GM18498 (cell line): ENCODE data around the gene ITGB1BP1.

Source experiments
- ATAC-seq: cut with Tn5 transposase; IDR thresholded peaks from one replicate; pipeline ENCODE4 v1.9.1; 2021; ENCODE audit warnings: mild to moderate bottlenecking, moderate library complexity; ENCODE audit not compliant: unreplicated experiment

Gene ITGB1BP1, protein sequence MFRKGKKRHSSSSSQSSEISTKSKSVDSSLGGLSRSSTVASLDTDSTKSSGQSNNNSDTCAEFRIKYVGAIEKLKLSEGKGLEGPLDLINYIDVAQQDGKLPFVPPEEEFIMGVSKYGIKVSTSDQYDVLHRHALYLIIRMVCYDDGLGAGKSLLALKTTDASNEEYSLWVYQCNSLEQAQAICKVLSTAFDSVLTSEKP

DNA sequence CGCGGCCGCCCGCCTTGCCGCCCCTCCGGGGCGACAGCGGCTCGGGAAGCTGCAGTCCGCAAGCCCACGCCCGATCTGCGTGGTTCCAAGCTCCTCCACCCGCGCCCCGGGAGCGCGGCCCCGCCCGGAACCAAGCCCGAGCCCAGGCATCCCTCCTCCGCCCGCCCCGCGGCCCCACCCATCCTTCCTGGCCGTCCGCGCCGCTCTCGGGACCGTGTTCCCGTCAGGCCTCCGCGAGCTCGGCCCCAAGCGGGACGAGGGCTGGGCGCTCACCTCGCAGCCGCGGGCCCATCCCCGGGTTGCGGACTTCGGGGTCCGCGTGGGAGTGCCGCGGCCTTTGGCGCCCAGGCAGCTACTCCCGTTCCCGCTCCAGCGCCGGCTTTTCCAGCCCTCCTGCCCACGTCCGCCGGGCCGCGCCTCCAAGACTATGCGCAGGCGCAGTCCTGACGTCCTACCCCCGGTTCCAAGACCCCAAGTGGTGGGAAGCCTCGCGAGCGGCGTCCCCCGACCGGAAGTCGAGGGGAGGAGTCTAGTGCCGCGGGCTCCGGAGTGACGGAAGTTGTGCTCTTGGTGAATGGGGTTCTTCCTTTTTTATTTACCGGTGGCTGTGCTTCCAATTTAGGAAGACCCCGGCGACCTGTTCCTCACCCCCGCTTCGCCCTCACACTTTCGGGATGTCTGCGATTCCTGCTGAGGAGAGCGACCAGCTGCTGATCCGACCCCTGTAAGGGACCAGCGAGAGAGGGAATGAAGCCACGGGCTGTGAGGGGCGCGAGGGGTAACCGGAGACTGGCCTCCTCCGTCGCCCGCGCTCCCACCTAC is at the start of gene ITGB1BP1, which contains the start of gene CPSF3:
ITGB1BP1 (minus strand) TSS at position 429 of the 822 bp plus-strand sequence. CDS start 4,831 bp downstream, outside the sequence.
CPSF3 (plus strand) TSS at position 555 of the 822 bp plus-strand sequence; CDS start at position 675, 120 bp downstream.
- ATAC-seq: peak; percentile 81

DNA sequence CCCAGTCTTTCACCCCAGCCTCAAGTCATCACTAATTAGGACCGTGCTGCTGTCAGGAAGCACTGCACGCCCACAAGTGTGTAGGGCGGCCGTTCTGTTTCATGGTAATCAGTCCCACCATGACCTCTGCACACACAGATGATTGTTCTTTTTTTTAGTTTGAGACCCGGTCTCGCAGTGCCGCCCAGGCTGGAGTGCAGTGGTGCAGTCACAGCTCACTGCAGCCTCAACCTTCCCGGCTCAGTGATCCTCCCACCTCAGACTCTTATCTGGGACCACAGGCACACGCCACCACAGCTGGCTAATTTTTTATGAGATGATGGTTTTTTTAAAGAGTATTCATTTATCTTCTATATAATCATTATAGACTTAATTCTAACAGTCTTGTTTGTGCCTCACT is 49.2 kb upstream of the ITGB1BP1 start:
- no peak for ATAC-seq

DNA sequence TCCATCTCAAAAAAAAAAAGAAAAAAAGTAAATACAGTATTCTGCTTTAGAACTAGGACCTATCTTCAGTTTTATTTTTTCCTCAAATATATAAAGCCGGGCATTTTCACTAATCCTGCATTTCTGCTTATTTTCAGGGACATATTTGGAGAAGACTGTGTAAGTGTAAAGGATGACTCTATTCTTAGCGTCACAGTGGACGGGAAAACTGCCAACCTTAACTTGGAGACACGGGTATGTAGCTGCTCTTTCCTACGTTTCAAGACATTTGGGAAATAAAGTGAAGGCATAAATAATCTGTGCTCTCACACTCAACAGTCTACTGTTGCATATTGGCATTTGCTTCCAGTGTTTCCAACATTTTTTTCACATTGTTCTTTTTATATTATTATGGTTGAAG is 47.9 kb upstream of the ITGB1BP1 start:
- ATAC-seq: no peak

DNA sequence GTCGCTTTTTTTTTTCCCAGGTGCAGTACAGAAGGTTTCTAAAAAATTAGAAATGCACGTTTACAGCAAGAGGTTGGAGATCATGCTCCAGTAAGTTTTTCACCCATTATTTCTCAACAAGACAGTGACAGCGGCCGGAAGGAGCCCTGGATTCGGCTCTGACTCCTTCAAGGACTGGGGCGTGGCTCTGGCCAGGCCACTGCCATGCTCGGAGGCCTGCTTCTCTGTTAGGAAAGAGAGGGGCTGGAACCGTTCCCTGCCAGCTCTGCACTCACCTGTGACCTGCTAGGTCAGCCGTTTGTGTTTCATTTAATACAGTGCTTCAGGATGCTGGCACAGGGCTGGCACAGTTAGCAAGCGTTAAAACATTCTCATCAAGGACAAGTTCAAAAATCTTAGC is 44.4 kb upstream of the ITGB1BP1 start:
- no peak for ATAC-seq

DNA sequence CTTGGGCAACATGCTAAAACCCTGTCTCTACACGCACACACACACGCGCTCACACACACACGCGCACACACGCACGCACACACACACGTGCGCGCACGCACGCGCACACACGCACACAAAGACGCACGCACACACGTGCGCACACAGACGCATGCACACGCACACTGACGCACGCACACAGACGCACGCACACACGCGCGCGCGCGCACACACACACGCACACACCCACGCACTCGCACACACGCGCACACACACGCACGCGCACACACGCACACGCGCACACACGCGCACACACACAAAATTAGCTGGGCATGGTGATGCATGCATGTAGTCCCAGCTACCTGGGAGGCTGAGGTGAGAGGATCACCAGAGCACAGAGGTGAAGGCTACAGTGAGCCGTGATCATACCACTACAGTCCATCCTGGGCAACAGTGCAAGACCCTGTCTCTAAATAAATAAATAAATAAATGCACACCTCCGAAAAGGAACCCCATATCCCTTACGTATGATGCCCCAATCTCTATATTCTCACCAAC is 42.9 kb upstream of the ITGB1BP1 start:
- no peak for ATAC-seq

DNA sequence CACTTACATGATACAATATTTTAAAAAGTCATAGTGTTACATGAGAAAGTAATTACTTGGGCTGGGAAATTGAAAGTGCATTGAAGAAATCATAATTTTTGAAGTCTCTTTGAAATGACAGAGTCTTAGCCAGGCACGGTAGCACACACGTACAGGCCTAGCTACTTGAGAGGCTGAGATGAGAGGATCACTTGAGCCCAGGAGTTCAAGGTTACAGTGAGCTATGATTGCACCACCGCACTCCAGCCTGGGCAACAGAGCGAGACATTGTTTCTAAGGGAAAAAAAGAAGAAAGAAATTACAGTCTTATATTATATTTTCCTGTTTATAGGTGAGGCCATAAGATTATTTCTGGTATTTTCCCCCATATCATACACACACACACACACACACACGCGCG is 41.8 kb upstream of the ITGB1BP1 start:
- no peak for ATAC-seq

DNA sequence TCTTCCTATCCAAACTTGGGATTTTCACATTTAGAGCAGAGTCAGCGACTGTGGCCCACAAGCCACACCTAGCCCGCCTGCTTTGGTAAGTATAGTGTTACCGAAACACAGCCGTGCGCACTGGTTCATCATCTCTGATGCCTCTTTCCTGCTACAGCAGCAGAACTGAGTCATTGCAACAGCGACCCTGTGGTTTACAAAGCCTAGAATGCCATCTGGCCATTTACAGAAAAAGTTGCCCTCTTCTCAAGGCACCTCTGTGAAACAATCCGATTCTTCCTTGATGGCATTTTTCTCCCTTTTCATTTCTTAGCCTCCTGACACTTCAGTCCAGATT is 40.3 kb upstream of the ITGB1BP1 start:
- ATAC-seq: no peak

DNA sequence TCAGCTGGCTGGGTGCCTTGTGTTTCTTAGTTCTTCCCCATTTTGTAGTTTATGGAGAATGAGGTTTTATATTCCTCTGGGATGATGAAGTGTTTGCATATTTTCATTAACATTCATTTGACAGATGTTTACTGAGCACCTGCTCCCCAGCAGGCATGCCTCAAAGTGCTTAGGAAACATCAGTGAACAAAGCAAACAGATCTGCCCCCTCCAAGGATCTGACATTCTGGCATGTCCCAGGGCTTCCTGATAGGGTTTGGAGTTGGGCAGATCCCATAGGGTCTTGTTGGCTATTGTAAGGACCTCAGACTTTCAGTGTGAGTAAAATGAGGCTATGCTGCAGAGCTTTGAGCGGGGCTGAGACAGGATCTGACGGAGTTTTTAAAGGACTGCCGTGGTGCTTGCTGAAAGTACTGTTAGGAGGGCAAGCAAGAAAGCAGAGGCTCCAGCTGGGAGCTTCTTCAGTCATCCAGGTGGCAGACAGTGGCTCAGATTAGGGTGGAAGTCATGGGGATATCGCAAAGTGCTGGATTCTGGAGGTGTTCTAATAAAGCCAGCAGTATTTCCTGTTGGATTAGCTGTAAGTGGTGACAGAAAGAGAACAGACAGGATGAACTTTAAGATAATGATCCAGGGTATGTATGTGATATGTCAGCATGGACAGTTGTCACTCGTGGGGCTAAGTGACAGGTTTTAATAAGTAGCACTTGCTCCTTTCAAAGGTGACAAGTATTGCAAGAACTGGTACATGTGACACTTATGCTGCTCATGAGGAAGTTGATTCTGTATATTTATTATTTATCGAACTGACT is 39.8 kb upstream of the ITGB1BP1 start:
- ATAC-seq: no peak

DNA sequence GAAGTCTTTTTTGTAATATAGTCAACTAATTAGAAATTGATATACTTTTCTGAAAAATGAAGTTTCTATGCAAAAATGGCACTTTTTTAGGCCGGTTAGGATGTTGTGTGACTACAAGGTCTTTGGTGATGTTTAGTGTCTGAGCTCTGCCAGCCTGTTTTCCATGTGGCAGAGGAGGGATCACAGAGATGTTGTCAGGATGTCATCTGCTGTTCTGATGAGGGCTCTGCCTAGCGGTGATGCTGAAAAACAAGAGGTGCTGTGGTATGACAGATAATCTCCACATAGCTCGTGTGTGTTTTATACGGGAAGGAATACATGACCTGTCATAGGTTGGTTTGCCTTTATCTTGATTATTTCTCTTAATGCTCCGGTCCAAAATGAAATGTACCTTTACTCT is 39.0 kb upstream of the ITGB1BP1 start:
- ATAC-seq: no peak

DNA sequence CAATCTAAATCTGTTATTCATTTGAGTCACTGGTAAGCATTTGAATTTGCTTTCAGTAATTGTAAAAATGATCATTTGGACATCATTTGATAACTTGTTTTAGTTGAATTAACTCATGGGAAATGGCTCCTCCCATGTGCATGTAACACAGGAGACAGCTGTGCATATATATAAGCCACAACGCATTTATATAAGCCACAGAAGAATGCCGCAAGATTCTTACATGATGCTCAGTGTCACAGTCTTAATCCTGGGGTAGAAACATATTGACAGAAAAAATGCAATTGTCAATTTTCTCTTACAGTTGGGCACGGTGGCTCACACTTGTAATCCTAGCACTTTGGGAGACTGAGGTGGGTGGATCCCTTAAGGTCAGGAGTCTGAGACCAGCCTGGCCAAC is 37.8 kb upstream of the ITGB1BP1 start:
- no peak for ATAC-seq

DNA sequence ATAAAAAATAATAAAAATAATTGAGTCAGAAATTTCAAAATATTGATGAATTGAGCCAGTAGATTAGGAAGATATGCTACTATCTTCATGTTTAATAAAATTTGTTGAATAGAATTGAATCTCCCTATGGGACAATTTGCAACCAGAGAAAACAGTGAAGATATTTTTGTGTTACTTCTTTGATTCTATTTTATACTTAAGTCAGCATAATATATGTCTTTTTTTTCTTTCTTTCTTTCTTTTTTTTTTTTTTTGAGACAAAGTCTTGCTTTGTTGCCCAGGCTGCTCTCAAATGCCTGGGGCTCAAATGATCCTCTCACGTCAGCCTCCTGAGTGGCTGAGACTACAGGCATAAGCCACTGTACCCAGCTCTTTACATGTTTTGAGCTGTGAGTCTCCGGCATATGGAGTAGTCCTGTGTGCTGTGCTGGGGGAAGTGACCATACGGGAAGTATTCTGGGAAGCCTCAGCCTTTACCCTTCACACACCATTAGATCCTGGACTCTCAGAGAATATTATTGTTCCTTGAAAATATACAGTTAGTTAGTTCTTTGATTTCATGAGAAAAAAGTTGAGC is 37.2 kb upstream of the ITGB1BP1 start:
- ATAC-seq: no peak

DNA sequence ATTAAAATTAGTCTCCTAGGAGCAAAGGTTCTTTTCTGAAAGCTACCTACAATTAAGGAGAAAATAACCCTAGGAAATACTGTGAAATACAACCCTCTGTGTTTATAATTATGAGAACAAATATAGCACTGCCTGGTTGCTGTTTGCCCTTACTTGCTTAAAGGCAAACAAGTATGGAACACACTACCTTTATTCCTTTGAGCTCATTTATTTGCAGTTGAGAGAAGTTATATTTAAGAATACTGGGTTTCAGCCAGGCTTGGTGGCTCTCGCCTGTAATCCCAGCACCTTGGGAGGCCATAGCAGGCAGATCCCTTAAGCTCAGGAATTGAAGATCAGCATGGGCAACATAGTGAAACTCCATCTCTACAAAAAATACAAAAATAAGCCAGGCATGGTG is 27.9 kb upstream of the ITGB1BP1 start:
- no peak for ATAC-seq

DNA sequence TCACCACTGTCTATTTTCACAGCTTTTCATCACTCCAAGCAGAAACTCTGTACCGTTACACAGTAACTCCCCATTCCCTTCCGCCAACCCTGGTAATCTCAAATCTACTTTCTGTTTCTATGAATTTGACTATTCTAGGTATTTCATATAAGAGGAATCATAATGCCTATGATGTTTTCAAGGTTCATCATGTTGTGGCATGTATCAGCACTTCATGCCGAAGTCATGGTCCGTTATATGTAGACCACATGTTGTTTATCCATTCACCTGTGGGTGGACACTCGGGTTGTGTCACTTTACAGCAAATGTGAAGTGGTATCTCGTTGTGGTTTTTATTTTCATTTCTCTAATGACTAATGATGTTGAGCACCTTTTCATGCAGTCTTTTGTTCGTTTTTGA is 21.8 kb upstream of the ITGB1BP1 start:
- ATAC-seq: no peak

DNA sequence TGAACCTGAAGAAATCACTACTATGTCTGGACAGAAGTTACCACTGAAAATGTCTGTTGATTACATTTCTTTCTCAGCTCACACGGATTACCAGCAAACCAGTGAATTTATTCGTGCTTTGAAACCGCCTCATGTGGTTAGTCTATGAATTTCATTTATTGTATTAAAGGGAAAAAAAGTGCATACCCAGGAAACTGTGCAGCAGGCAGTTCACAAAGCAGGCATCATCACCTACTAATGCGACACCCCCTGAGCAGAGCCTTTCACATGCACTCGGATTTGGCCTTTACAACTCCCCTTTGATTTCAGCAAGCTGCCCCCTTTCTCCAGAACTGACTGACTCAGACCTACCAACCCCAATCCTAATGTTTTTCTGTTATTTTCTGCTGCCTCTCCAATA is 20.2 kb upstream of the ITGB1BP1 start:
- ATAC-seq: no peak

DNA sequence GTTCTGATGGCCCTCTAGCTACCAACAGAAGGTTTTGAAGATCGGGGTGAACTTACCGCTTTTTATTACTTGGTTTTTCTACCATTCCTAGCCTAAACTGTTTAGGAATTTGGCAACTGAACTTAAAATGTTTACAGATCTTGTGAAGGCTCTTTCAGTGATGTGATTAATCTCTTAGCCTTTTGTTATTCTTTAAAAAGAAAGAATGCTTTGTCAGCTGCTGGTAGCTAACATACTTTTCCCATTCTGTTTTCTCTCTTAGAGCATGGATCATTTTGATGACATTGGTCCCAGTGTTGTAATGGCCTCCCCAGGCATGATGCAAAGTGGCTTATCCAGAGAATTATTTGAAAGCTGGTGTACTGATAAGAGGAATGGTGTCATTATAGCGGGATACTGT is 18.2 kb upstream of the ITGB1BP1 start:
- ATAC-seq: no peak

DNA sequence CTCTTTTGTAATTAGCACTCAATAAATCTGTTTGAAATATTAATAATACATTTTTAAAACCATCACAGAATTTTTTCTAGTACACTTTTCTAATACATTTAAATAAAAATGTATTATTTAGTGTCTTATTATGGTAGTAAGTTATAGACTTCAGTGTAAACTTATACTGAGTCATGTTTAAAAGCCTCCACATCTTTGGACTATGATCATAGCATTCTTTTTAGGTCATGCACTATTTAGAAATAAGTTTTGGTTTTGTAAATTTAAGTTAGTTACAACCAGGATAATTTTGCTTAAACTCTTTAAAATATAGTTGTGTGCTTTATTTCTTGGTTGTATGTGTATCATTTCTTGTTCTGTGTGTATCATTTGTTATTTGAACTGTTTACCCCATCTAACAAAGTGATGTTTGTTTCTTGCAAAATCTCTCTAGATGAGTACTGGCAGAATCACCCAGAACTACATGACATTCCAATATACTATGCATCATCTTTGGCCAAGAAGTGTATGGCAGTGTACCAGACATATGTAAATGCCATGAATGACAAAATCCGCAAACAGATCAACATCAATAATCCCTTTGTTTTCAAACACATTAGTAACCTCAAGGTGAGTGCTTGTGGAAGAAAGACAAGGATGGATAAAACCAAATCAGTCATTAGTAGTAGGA is 16.9 kb upstream of the ITGB1BP1 start:
- no peak for ATAC-seq

DNA sequence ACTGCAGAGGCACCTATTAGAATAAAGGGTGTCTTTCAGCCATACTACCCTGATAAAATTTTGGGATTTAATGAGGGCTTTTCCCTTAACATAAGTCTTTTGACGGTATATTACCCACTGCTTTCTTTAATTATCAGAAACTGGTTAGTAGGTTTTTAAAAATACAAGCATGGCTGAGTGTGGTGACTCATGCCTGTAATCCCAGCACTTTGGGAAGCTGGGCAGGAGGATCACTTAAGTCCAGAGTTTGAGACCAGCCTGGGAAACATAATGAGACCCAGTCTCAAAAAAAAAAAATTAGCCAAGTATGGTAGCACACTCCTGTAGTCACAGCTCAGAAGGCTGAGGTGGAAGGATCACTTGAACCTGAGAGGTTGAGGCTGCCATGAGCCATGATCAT is 16.2 kb upstream of the ITGB1BP1 start:
- ATAC-seq: no peak

DNA sequence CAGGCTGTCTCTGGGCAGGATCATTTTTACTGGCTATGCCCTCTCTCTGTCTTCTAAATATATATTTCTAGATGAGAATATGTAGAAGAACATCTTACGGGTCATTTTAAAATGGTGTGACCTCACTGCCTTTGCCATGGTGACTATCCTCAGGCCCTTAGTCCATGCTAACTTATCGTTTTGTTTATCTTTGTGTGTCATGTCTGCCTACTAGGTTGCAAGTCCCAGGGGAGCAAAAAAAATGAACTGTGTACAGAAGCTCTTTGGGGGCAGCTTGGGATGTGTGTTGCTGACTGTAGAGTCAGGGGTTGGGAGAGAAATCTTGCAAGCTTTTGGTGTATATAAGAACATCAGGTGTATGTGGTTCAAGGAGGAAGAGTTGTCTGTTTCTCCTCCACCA is 11.2 kb upstream of the ITGB1BP1 start:
- no peak for ATAC-seq

DNA sequence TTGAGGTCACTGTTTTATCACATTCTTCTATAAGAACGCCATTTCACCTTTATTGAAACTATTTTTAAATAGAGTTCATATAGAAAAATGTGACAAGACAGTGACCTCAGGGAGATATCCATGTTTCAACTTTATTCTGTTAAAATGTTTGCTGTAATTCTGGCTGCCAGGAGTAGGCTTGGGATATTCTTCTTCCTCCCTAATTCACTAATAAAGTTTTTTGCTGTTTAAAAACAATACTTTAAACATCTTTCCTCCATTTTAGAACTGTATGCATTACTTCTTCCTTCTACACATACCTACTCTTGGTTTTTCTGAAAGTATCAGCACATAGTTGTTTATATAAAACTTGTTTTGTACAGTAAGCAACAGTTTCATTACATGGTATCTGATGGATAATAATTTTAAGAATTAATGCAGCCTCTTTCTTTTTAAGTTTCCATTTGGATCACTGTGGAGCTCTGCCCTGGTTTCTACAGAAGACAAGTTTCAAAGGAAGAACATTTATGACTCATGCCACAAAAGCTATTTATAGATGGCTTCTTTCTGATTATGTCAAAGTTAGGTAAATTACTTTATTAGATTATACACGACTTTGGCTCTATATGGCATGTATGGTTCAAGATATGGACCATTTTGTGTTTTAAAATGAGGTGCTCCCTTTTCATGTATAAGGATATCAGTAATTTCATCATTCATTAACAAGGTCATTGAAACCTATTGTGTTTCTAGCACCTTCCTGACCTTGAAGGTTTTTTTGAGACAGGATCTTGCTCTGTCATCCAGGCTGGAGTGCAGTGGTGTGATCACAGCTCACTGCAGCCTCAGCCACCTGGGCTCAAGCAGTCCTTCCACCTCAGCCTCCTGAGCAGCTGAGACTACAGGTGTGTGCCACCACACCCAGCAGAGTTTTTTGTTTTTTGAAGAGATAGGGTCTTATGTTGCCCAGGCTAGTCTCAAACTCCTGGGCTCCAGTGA is 7.3 kb upstream of the ITGB1BP1 start:
- ATAC-seq: no peak
